Type B pancreatic cell (in vitro differentiated cells): Measurements from ENCODE around the gene SUSD2. TPM values are rescaled to one million over a fixed set of nuclear protein-coding genes. Genes with fewer than 3 reads are reported as not detected.
"Not testable (repeated sequence)": the region's sequence is repeated elsewhere in the genome, so short reads cannot be mapped to it uniquely, and the experiment has no call there.

Experiments used
- DNase-seq: peaks from one replicate; pipeline ENCODE4 v3.0.0; 2021; ENCODE audit warnings: mixed read lengths; ENCODE audit not compliant: unreplicated experiment; ENCODE audit errors: extremely low spot score
- H3K27ac Mint-ChIP-seq: 2 replicates; pipeline ENCODE4 v1.8.0; 2021; ENCODE audit warnings: mild to moderate bottlenecking, mixed read lengths
- H3K27me3 Mint-ChIP-seq: 2 replicates; pipeline ENCODE4 v1.8.0; 2021; ENCODE audit warnings: mixed read lengths
- H3K36me3 Mint-ChIP-seq: 2 replicates; pipeline ENCODE4 v1.8.0; 2021; ENCODE audit warnings: mixed read lengths
- H3K4me1 Mint-ChIP-seq: one replicate; pipeline ENCODE4 v1.8.0; 2021; ENCODE audit warnings: mixed read lengths; ENCODE audit not compliant: unreplicated experiment
- H3K4me3 Mint-ChIP-seq: 2 replicates; pipeline ENCODE4 v1.8.0; 2021; ENCODE audit warnings: mild to moderate bottlenecking, mixed read lengths
- H3K9me3 Mint-ChIP-seq: 2 replicates; pipeline ENCODE4 v1.8.0; 2021; ENCODE audit warnings: mixed read lengths
- CTCF ChIP-seq: fragments of 200-600 bp; sonication (generic); conservative IDR thresholded peaks from 2 replicates; pipeline ENCODE4 v1.5.0; 2021; ENCODE audit warnings: antibody characterized with exemption, mild to moderate bottlenecking
- total RNA-seq: library from RNA; stranded (reverse); gene quantifications from 2 replicates; pipeline ENCODE4 v1.2.1, GENCODE V29; 2021; ENCODE audit warnings: low replicate concordance

The SUSD2 gene
- total RNA-seq, 1 donor from 2014 or later = 3.7 TPM

GRCh38 chr22:24232725-24233124 is 51.4 kb downstream of the SUSD2 start:
- no peak for DNase-seq
- H3K36me3 Mint-ChIP-seq = no peaks in the 10 kb centered on the region
- TF ChIP-seq CTCF = no peak
- no peak overlapping the region for H3K27ac Mint-ChIP-seq
- H3K4me3 Mint-ChIP-seq = no peak overlapping the region
- H3K4me1 Mint-ChIP-seq = peaks cover 4% of the 10 kb centered on the region
- no peaks in the 10 kb centered on the region for H3K9me3 Mint-ChIP-seq
- H3K27me3 Mint-ChIP-seq = no peaks in the 10 kb centered on the region

DNA sequence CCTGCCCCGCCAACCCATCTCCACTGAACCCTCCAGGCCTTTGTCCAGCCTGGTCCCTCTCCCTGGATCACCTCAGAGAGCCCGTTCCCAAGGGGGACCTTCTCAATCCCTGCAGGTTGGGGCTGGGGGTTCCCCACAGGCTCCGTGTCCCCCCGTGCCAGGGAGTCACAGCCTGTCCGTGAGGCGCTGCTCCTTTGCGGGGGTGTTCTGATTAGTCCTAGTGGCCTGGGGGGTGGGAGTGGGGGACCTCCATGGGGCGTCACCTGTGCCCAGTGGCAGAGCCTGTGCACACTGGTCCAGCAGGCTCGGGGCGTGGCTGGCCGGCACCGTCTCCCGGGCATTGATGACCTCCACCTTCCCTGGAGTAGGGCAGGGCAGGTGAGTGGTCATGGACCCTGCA is 51.9 kb downstream of the SUSD2 start:
- TF ChIP-seq CTCF = no peak
- Mint-ChIP-seq H3K27ac (no peak overlapping the region), H3K4me1 (peaks cover 4% of the 10 kb centered on the region), H3K9me3 (no peaks in the 10 kb centered on the region), H3K27me3 (no peaks in the 10 kb centered on the region), H3K36me3 (no peaks in the 10 kb centered on the region), H3K4me3 (no peak overlapping the region)
- DNase-seq = no peak

- peaks cover 4% of the 10 kb centered on the region for H3K4me1 Mint-ChIP-seq
- no peaks in the 10 kb centered on the region for H3K36me3 Mint-ChIP-seq
- TF ChIP-seq CTCF = no peak
- H3K4me3 Mint-ChIP-seq = no peak overlapping the region
- no peaks in the 10 kb centered on the region for H3K9me3 Mint-ChIP-seq
- H3K27me3 Mint-ChIP-seq = no peaks in the 10 kb centered on the region
- H3K27ac Mint-ChIP-seq = no peak overlapping the region
- no peak for DNase-seq
Observed at GRCh38 chr22:24233816-24234215, 52.5 kb downstream of the SUSD2 start.

- no peak for TF ChIP-seq CTCF
- H3K27ac Mint-ChIP-seq = no peak overlapping the region
- peaks cover 4% of the 10 kb centered on the region for H3K4me1 Mint-ChIP-seq
- no peaks in the 10 kb centered on the region for H3K27me3 Mint-ChIP-seq
- no peaks in the 10 kb centered on the region for H3K9me3 Mint-ChIP-seq
- no peak overlapping the region for H3K4me3 Mint-ChIP-seq
- DNase-seq = no peak
- no peaks in the 10 kb centered on the region for H3K36me3 Mint-ChIP-seq
Observed at GRCh38 chr22:24235315-24235714, 54.0 kb downstream of the SUSD2 start.

DNA sequence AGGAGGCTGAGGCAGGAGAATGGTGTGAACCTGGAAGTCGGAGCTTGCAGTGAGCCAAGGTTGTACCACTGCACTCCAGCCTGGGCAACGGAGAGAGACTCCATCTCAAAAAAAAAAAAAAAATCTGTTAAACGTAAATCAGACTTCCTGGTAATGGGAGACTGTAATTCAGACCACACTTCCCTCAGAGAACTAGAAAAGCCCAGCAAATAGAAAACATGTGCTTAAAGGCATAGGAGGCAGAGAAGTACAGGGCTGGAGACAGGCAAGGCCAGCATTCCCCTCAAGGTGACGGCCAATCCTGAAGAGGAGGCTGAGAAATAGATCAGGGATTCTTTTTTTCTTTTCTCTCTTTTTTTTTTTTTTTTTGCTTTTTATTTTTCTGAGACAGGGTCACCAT is 55.4 kb downstream of the SUSD2 start:
- no peak for DNase-seq
- H3K36me3 Mint-ChIP-seq = no peaks in the 10 kb centered on the region
- no peak for TF ChIP-seq CTCF
- H3K9me3 Mint-ChIP-seq = no peaks in the 10 kb centered on the region
- peaks cover 4% of the 10 kb centered on the region for H3K4me1 Mint-ChIP-seq
- H3K4me3 Mint-ChIP-seq = no peak overlapping the region
- H3K27ac Mint-ChIP-seq = no peak overlapping the region
- H3K27me3 Mint-ChIP-seq = no peaks in the 10 kb centered on the region

DNA sequence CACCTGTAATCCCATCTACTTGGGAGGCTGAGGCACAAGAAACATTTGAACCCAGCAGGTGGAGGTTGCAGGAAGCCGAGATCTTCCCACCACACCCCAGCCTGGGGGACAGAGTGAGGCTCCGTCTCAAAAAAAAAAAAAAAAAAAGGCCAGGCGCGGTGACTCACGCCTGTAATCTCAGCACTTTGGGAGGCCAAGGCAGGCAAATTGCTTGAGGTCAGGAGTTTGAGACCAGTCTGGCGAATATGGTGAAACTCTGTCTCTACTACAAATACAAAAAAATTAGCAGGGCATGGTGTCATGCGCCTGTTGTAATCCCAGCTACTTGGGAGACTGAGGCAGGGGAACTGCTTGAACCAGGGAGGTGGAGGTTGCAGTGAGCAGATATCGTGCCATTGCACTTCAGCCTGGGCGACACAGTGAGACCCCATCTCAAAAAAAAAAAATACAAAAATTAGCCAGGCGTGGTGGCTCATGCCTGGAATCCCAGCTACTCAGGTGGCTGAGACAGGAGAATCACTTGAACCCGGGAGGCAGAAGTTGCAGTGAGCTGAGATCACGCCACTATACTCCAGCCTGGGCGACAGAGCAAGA is 56.9 kb downstream of the SUSD2 start:
- not testable (repeated sequence) for H3K9me3 Mint-ChIP-seq, H3K36me3 Mint-ChIP-seq, H3K4me3 Mint-ChIP-seq, H3K4me1 Mint-ChIP-seq, H3K27ac Mint-ChIP-seq, DNase-seq, H3K27me3 Mint-ChIP-seq

Other genes starting within 250 kb of the SUSD2 start
- gene GSTT2B, start 220.3 kb upstream of the SUSD2 start, total RNA-seq = 0.50 TPM in 1 of 2 replicates, not detected in the other
- not detected in 2 replicates for gene DDTL, start 214.6 kb upstream of the SUSD2 start, total RNA-seq
- gene DDT, start 207.0 kb upstream of the SUSD2 start, total RNA-seq = 104 and 131 TPM in 2 replicates
- gene GSTT2, start 201.4 kb upstream of the SUSD2 start, total RNA-seq = 1.3 TPM in 1 of 2 replicates, not detected in the other
- not detected in 2 replicates for gene GSTT4, start 176.0 kb upstream of the SUSD2 start, total RNA-seq
- 57.1 and 73.9 TPM in 2 replicates for gene CABIN1, start 170.2 kb upstream of the SUSD2 start, total RNA-seq
- 0.14 and 0.80 TPM in 2 replicates for gene GGT5, start 63.6 kb downstream of the SUSD2 start, total RNA-seq
- 68.7 and 89.0 TPM in 2 replicates for gene SPECC1L, start 89.3 kb downstream of the SUSD2 start, total RNA-seq
- gene ADORA2A, start 246.1 kb downstream of the SUSD2 start, total RNA-seq = 7.2 and 19.2 TPM in 2 replicates